Glutamatergic neuron (in vitro differentiated cells): Measurements from ENCODE around the gene NOS1AP. TPM values are rescaled to one million over a fixed set of nuclear protein-coding genes. Genes with fewer than 3 reads are reported as not detected.

Experiments used
- DNase-seq: peaks from one replicate; pipeline ENCODE4 v3.0.0; 2022
- H3K27ac Mint-ChIP-seq: one replicate; pipeline ENCODE4 v1.8.0; 2020; ENCODE audit warnings: mild to moderate bottlenecking, mixed read lengths, inconsistent platforms; ENCODE audit not compliant: unreplicated experiment
- H3K27me3 Mint-ChIP-seq: one replicate; pipeline ENCODE4 v1.8.0; 2020; ENCODE audit warnings: mild to moderate bottlenecking, moderate library complexity, mixed read lengths, inconsistent platforms; ENCODE audit not compliant: unreplicated experiment
- H3K36me3 Mint-ChIP-seq: one replicate; pipeline ENCODE4 v1.8.0; 2020; ENCODE audit warnings: mild to moderate bottlenecking, mixed read lengths, inconsistent platforms; ENCODE audit not compliant: unreplicated experiment
- H3K4me1 Mint-ChIP-seq: one replicate; pipeline ENCODE4 v1.8.0; 2020; ENCODE audit warnings: mild to moderate bottlenecking, low read depth, mixed read lengths, inconsistent platforms; ENCODE audit not compliant: unreplicated experiment
- H3K4me3 Mint-ChIP-seq: one replicate; pipeline ENCODE4 v1.8.0; 2020; ENCODE audit warnings: mild to moderate bottlenecking, mixed read lengths, inconsistent platforms; ENCODE audit not compliant: unreplicated experiment
- H3K9me3 Mint-ChIP-seq: one replicate; pipeline ENCODE4 v1.8.0; 2020; ENCODE audit warnings: mild to moderate bottlenecking, moderate library complexity, mixed read lengths, inconsistent platforms; ENCODE audit not compliant: unreplicated experiment
- total RNA-seq: library from RNA; stranded (reverse); fragmentation: NEBNext Ultra II Directional; extraction: Animal tissue kit (Norgen Biotek cat#: 25700); gene quantifications from one replicate; pipeline ENCODE4 v1.2.1, GENCODE V29; 2021; ENCODE audit not compliant: unreplicated experiment
- TF ChIP-seq, protein P1 (sequence below): fragments of 200-600 bp; sonication (generic); IDR thresholded peaks from one replicate; pipeline ENCODE4 v1.5.0; 2021; ENCODE audit not compliant: partially characterized antibody, unreplicated experiment

Gene NOS1AP
- total RNA-seq, 1 donor from 2014 or later: 12.7 TPM

DNA sequence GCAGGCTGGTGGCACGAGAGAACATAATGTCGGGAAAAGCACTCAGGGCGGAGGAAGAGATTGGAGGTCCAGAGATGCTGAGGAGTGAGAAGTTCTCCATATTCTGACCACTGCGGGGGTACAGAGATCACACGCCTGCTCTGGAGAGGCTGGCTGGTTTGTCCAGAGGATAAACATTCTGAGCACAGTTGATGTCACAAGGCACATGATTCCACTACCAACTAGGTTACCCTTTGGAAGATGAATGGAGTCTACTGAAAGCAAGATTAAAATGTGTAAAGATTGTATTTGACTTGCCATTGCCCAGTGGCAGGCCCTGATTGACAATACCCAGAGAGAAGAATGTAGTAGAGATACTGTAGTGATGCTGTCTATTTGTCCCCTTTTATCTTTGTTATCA, 307.2 kb downstream of the NOS1AP start, which contains the start of gene SPATA46:
Gene SPATA46, minus strand, starts transcription at position 164 of the 400 bp plus-strand sequence. Its CDS starts 64 bp downstream, at position 100.
- Mint-ChIP-seq H3K9me3 (peaks cover 2% of the 10 kb centered on the region), H3K4me1 (peaks cover 2% of the 10 kb centered on the region), H3K36me3 (peaks cover 4% of the 10 kb centered on the region), H3K4me3 (no peak within 1 kb of the TSS), H3K27me3 (no peaks in the 10 kb centered on the region), H3K27ac (no peak within 1 kb of the TSS)
- DNase-seq: no peak
- TF ChIP-seq, protein P1, sequence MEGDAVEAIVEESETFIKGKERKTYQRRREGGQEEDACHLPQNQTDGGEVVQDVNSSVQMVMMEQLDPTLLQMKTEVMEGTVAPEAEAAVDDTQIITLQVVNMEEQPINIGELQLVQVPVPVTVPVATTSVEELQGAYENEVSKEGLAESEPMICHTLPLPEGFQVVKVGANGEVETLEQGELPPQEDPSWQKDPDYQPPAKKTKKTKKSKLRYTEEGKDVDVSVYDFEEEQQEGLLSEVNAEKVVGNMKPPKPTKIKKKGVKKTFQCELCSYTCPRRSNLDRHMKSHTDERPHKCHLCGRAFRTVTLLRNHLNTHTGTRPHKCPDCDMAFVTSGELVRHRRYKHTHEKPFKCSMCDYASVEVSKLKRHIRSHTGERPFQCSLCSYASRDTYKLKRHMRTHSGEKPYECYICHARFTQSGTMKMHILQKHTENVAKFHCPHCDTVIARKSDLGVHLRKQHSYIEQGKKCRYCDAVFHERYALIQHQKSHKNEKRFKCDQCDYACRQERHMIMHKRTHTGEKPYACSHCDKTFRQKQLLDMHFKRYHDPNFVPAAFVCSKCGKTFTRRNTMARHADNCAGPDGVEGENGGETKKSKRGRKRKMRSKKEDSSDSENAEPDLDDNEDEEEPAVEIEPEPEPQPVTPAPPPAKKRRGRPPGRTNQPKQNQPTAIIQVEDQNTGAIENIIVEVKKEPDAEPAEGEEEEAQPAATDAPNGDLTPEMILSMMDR: no peak

DNA sequence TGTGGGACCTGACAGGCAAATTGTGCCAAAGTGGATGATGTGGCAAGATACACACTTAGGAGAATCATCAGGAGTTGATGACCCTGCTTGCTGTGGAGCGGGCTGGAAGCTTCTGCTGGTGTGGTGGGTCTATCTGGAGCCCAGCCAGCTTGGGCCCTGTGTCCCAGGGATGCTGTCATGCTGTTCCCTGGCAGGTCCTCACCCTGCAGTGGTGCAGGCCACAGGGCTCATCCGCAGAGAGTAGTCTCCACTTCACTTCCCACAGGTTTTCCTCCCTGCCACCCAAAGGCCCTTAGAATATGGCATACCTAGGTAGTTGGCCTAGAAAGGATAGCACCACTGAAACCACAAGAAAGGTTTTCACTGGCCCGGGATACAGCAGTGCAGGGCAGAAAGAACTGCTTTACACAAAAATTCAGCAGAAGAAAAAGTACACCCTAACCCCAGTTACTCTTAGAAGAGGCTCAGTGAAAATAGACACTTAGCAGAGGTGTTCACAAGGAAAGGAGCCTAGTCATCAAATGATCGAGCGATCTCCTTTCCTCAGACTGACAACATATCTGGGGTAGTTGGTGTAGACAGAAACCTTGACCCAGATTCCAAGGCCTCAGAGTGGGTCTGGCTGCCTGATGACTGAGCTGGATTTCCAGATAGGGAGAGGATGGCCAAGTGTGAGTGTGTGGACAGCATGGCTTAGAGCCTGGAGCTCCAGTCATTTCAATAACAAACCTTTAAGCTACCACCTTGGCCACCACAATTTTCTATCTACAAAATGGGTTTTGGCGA, 310.8 kb downstream of the NOS1AP start:
- H3K9me3 Mint-ChIP-seq: peaks cover 5% of the 10 kb centered on the region
- H3K4me3 Mint-ChIP-seq: no peak overlapping the region
- H3K27ac Mint-ChIP-seq: no peak overlapping the region
- TF ChIP-seq, protein P1: no peak
- peaks cover 4% of the 10 kb centered on the region for H3K4me1 Mint-ChIP-seq
- H3K27me3 Mint-ChIP-seq: peaks cover 3% of the 10 kb centered on the region
- peaks cover 4% of the 10 kb centered on the region for H3K36me3 Mint-ChIP-seq
- DNase-seq: no peak

DNA sequence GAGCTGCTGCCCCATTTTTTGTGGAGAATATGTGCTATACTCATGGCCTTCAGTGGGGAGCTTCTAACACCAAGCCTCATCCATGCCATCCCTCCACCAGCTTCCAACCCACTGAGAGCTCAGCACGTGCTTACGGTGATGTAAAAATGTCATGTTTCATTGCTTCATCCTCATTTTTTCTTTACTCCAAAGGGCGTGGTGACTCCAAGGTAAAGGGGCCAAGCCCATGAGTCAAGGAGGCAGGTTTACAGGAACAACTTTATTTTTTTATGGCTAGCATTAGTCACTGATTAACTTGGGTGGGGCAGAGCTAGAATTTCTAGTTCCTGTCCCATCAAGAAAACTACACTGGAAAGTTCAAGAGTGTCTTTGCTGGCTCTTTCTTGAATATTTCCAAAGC, 311.9 kb downstream of the NOS1AP start, which contains the start of gene C1orf226:
Gene C1orf226, plus strand, starts transcription at position 346 of the 400 bp plus-strand sequence. CDS start 174 bp downstream, outside the sequence.
- no peak for DNase-seq
- TF ChIP-seq, protein P1: no peak
- peaks cover 7% of the 10 kb centered on the region for H3K9me3 Mint-ChIP-seq

DNA sequence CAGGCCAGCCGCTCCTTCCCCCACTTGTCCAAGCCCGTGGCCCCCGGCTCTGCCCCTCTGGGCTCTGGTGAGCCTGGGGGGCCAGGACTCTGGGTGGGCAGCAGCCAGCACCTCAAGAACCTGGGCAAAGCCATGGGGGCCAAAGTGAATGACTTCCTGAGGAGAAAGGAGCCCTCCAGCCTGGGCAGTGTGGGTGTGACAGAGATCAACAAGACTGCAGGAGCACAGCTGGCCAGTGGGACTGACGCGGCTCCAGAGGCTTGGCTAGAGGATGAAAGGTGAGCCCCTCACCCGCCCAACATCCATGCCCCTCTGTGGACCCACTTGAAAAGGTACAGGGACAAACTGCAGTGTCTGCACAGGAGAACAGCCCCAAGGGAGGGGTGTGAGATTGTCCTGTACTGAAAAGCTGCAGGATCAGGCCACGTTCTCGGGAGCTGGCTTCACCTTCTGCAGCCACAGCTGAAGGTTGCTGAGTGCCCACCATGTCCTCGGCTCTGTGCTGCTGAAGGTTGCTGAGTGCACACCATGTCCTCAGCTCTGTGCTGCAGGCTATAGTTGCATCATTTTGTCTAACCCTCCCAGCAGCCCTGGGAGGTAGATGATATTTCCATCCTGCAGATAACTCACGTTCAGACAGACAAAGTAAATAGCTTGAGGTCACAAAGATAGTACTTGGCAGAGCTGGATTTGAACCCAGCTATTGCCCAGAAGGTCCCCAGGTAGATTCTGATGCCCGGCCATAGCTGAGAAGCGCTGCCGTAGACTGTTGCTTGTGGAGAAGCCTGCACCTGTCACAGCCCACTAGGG, 312.7 kb downstream of the NOS1AP start:
- no peak overlapping the region for H3K27ac Mint-ChIP-seq
- no peak for DNase-seq

More for the DNA sequence above, 311.9 kb downstream of the NOS1AP start, which contains the start of gene C1orf226:
- Mint-ChIP-seq H3K36me3 (peaks cover 5% of the 10 kb centered on the region), H3K4me1 (peaks cover 4% of the 10 kb centered on the region), H3K4me3 (no peak within 1 kb of the TSS), H3K27me3 (peaks cover 3% of the 10 kb centered on the region), H3K27ac (no peak within 1 kb of the TSS)

More for the DNA sequence above, 312.7 kb downstream of the NOS1AP start:
- H3K4me3 Mint-ChIP-seq: no peak overlapping the region
- peaks cover 3% of the 10 kb centered on the region for H3K4me1 Mint-ChIP-seq
- H3K9me3 Mint-ChIP-seq: peaks cover 7% of the 10 kb centered on the region
- TF ChIP-seq, protein P1: no peak
- H3K27me3 Mint-ChIP-seq: peaks cover 3% of the 10 kb centered on the region
- peaks cover 3% of the 10 kb centered on the region for H3K36me3 Mint-ChIP-seq
